ENCODE results near the gene ACER2. TPM values are rescaled to one million over a fixed set of nuclear protein-coding genes. Genes with fewer than 3 reads are reported as not detected.
A peak's percentile ranks its signal among the peaks of the same experiment; 100 is the strongest.

The ACER2 gene
- total RNA-seq, 3 donors from 2014 or later, result 5.3 to 11.5 (median 11.1) TPM

DNA sequence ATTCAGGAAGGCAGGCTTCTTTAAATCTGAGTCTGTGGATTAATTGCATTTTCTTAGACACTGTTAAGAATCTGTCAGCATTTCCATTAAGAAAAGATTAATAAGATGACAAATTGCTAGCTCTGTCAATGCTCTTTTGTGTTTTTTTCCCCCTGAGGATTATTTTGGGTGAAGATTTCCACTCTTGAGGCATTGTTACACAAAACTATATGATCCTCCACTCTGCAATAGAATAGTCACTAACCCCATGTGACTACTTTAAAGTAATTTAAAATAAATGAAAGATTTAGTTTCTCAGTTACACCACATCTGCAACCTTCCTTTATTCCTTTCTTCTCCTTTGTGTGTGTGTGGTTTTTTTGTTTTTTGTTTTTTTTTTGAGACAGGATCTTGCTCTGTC is 82.0 kb downstream of the ACER2 start:
- no peak for ATAC-seq
- no peak for TF ChIP-seq CTCF (IDR thresholded peaks at IDR 0.05)
- intact Hi-C loops (cut with DNase I, micrococcal nuclease), result no loop called here

DNA sequence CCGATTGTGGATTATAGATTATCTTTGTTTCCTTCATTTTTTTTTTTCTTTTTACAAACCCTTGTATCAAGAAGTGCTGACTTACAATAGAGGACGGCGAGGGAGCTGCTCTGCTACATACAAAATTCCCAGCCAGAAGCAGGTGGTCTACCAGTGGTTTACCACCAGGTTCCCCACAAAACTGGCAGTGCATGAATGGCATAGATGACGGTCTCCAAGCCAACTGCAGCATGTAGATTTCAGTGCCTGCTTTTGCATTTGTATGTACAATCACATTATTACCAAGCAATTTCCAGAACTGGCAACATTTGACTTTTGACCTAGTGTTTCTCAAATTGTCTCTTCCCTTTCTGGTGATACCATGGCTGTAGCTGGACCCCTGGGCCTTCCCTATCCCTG is 84.0 kb downstream of the ACER2 start:
- intact Hi-C loops (cut with DNase I, micrococcal nuclease), result no loop called here
- H3K9me3 ChIP-seq, result no peaks in the 10 kb centered on the region
- DNase-seq (no peak), ATAC-seq (no peak)
- H3K4me1 ChIP-seq (ENCODE audit: low read depth), result no peaks in the 10 kb centered on the region
- no peaks in the 10 kb centered on the region for H3K36me3 ChIP-seq (ENCODE audit: low read depth)
- no peak overlapping the region for H3K4me3 ChIP-seq
- TF ChIP-seq CTCF (IDR thresholded peaks at IDR 0.05), result no peak

More for the DNA sequence above, 82.0 kb downstream of the ACER2 start:
- no peaks in the 10 kb centered on the region for H3K4me1 ChIP-seq (ENCODE audit: low read depth)
- no peak overlapping the region for H3K4me3 ChIP-seq
- H3K36me3 ChIP-seq (ENCODE audit: low read depth), result no peaks in the 10 kb centered on the region
- no peaks in the 10 kb centered on the region for H3K9me3 ChIP-seq
- no peak for DNase-seq

GRCh38 chr9:19493174-19493811 is 84.5 kb downstream of the ACER2 start:
- peak; percentile 41 for TF ChIP-seq CTCF (IDR thresholded peaks at IDR 0.05)
- intact Hi-C loops (cut with DNase I, micrococcal nuclease), result no loop called here

GRCh38 chr9:19493876-19494275 is 85.1 kb downstream of the ACER2 start:
- H3K4me1 ChIP-seq (ENCODE audit: low read depth), result no peaks in the 10 kb centered on the region
- H3K9me3 ChIP-seq, result no peaks in the 10 kb centered on the region
- no peak for TF ChIP-seq CTCF (IDR thresholded peaks at IDR 0.05)
- ATAC-seq (no peak), DNase-seq (no peak)
- no peak overlapping the region for H3K4me3 ChIP-seq
- intact Hi-C loops (cut with DNase I, micrococcal nuclease), result no loop called here
- no peaks in the 10 kb centered on the region for H3K36me3 ChIP-seq (ENCODE audit: low read depth)

More at GRCh38 chr9:19493174-19493811, 84.5 kb downstream of the ACER2 start:
- no peaks in the 10 kb centered on the region for H3K9me3 ChIP-seq
- DNase-seq, result peak; percentile 31 to 62 (median 53)
- H3K4me1 ChIP-seq (ENCODE audit: low read depth), result no peaks in the 10 kb centered on the region
- no peaks in the 10 kb centered on the region for H3K36me3 ChIP-seq (ENCODE audit: low read depth)
- ATAC-seq, result peak; percentile 72
- no peak overlapping the region for H3K4me3 ChIP-seq

DNA sequence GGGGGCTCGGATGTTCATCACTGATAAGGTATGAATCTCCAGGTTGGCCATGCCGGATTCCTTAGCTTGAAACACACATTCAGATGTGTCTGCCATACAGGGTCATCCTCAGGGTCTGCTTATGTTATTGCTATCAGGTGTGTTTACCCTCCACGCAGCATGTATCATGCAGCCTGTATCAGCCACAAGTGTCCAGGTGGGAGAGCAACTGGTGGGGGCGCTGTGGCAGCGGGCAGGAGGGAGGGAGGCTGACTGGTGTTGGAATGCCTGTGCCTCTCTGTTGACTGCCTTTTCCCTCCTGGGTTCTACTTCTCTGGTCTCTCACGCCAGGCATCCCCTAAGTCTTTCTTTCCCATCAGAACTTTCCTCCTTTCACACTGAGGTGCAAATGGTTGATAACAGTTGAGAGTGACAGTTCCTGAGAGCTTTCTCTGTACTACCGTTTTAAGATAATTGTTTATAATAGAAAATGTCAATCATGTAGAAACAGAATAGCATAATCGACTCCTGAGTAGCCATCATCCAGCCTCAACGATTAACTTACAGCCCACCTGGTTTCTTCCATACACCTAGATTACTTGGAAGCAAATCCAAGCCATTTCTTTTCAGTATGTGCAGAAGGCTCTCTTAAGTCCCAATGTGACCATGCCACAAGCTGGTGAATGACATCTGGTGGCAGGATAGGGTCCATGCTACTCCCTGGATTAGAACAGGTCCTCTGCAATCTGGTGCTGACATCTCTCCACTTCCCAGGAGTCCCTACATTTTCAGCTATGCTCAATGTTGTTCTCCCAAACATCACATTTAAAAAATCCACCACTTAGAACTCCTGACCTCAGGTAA is 86.6 kb downstream of the ACER2 start:
- no peak overlapping the region for H3K4me3 ChIP-seq
- no peaks in the 10 kb centered on the region for H3K9me3 ChIP-seq
- H3K36me3 ChIP-seq (ENCODE audit: low read depth), result no peaks in the 10 kb centered on the region
- no peaks in the 10 kb centered on the region for H3K4me1 ChIP-seq (ENCODE audit: low read depth)
- TF ChIP-seq CTCF (IDR thresholded peaks at IDR 0.05), result no peak
- DNase-seq, result no peak
- ATAC-seq, result no peak
- intact Hi-C loops (cut with DNase I, micrococcal nuclease), result no loop called here

Data from mucosa of descending colon (tissue), 3 donors.